Spleen (tissue), 11 donors: ENCODE data around the gene CHMP4B. TPM values are rescaled to one million over a fixed set of nuclear protein-coding genes. Genes with fewer than 3 reads are reported as not detected.

Experiments
- DNase-seq: peaks from one replicate; pipeline ENCODE4 v3.0.0-alpha.2; 2020
- H3K27ac ChIP-seq, 8 donors: fragments of 200-600 bp; sonication (generic) in 7 of 8; 1 replicate in 4 of 8; 2 replicates in 4 of 8; pipeline versions ENCODE4 v1.5.0 to v1.8.0; 2016 to 2021; ENCODE audit warnings: inconsistent platforms in 4 of 8, mild to moderate bottlenecking in 4 of 8, moderate library complexity in 1 of 8
- H3K27me3 ChIP-seq, 7 donors: fragments of 200-600 bp; sonication (generic) in 6 of 7; replicated peaks in 1 of 7; 1 replicate in 4 of 7; 2 replicates in 3 of 7; pipeline versions ENCODE4 v1.5.0 to v1.8.0; 2016 to 2021; ENCODE audit warnings: inconsistent platforms in 3 of 7, mild to moderate bottlenecking in 1 of 7
- H3K36me3 ChIP-seq, 6 donors: fragments of 200-600 bp; sonication (generic) in 5 of 6; 1 replicate in 4 of 6; 2 replicates in 2 of 6; pipeline versions ENCODE4 v1.5.0 to v1.8.0; 2016 to 2021; ENCODE audit warnings: inconsistent platforms in 2 of 6
- H3K4me1 ChIP-seq, 6 donors: fragments of 200-600 bp; sonication (generic) in 5 of 6; 1 replicate in 3 of 6; 2 replicates in 3 of 6; pipeline versions ENCODE4 v1.5.0 to v1.8.0; 2016 to 2021; ENCODE audit warnings: inconsistent platforms in 3 of 6
- H3K4me3 ChIP-seq, 8 donors: fragments of 200-600 bp; sonication (generic) in 7 of 8; 1 replicate in 4 of 8; 2 replicates in 4 of 8; pipeline versions ENCODE4 v1.5.0 to v1.8.0; 2016 to 2021; ENCODE audit warnings: inconsistent platforms in 4 of 8, mild to moderate bottlenecking in 4 of 8, moderate library complexity in 2 of 8
- H3K9me3 ChIP-seq, 8 donors: fragments of 200-600 bp; sonication (generic) in 7 of 8; 1 replicate in 4 of 8; 2 replicates in 4 of 8; pipeline versions ENCODE4 v1.5.0 to v1.8.0; 2016 to 2021; ENCODE audit warnings: inconsistent platforms in 4 of 8
- POLR2A ChIP-seq, 3 donors: fragments of 450-650 bp; IDR thresholded peaks; one replicate each; pipeline ENCODE4 v1.5.1; 2017; ENCODE audit warnings: antibody characterized with exemption in 3 of 3, mild to moderate bottlenecking in 1 of 3
- POLR2AphosphoS5 ChIP-seq, 3 donors: sonication (generic); formaldehyde crosslinking; IDR thresholded peaks; one replicate each; pipeline ENCODE4 v1.5.1; 2017; ENCODE audit warnings: antibody characterized with exemption in 3 of 3
- WGBS, 5 donors: extraction: QIAGEN DNeasy Blood & Tissue Kit in 3 of 5; methylation state at CpG; one replicate each; pipeline versions ENCODE4 v1.1.5 to v1.1.7; 2013 to 2018; 5-methylcytosine and 5-hydroxymethylcytosine counted together
- intact Hi-C: fragments of 100-400 bp; cut with DNase I; formaldehyde crosslinking; loops from one replicate; pipeline ENCODE4 v1.15.0; 2023; ENCODE audit warnings: low total_unique reads
- polyA plus RNA-seq, 3 donors: library from polyadenylated mRNA; stranded (reverse); fragments of 200-250 nt; gene quantifications; one replicate each; pipeline ENCODE4 v1.2.1, GENCODE V29; 2013
- total RNA-seq, 7 donors: library from RNA; depleted of rRNA in 3 of 7; stranded (reverse); fragments of >200 nt in 3 of 7; fragmentation: NEBNext Ultra II Directional in 4 of 7; extraction: Animal tissue kit (Norgen Biotek cat#: 25700) in 4 of 7; gene quantifications; one replicate each; pipeline versions ENCODE4 v1.1.0 to v1.2.1, GENCODE V29; 2016 to 2021
- TF ChIP-seq, protein P1 (sequence below), 11 experiments: fragments of 200-600 bp in 7 of 11; fragments of 450-650 bp in 4 of 11; sonication (generic) in 4 of 11; IDR thresholded peaks in 8 of 11; conservative IDR thresholded peaks in 3 of 11; 1 replicate in 7 of 11; 2 replicates in 4 of 11; pipeline versions ENCODE4 v1.4.0 to v1.8.0; 2016 to 2021; ENCODE audit warnings: antibody characterized with exemption in 11 of 11, inconsistent platforms in 4 of 11, mild to moderate bottlenecking in 1 of 11
- donor health status: healthy with polysubstance abuse.
- donor health status: DM: no; HTN: no; CAD: no; lungs with moderate emphysema.
- donor health status: DM: no; HTN: no; CAD: no.
- donor health status: Bipolar disorder and iron deficiency.
- donor health status: healthy.
- donor health status: DM: no; HTN: no; CAD: no.
- donor health status: DM: yes; HTN: yes; CAD: no.

Gene CHMP4B
- total and polyA plus RNA-seq, 10 donors, result 44.9 to 118 (median 74.7) TPM

DNA sequence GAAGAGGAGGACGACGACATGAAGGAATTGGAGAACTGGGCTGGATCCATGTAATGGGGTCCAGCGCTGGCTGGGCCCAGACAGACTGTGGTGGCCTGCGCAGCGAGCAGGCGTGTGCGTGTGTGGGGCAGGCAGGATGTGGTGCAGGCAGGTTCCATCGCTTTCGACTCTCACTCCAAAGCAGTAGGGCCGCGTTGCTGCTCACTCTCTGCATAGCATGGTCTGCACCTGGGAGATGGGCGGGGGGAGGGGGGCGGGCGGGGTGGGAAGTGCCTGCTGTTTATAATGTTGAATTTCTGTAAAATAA, 42.3 kb downstream of the CHMP4B start:
- no peaks in the 10 kb centered on the region for H3K9me3 ChIP-seq
- no peak overlapping the region for H3K4me3 ChIP-seq
- H3K27ac ChIP-seq, result peak overlapping the region in 2 of 8 donors; percentile 4 to 10
- H3K36me3 ChIP-seq, result peaks cover 0 to 95% (median 77%) of the 10 kb centered on the region in 6 donors
- H3K4me1 ChIP-seq, result peaks cover 0 to 46% (median 11%) of the 10 kb centered on the region in 6 donors
- DNase-seq, result peak; percentile 61
- intact Hi-C loops, result no loop called here
- WGBS, 5 donors, result 78 to 92% (median 88%) methylated on average over 13 to 14 of the region's 14 CpGs
- TF ChIP-seq POLR2AphosphoS5 (IDR thresholded peaks at IDR 0.05), result peak in 1 of 3 donors; percentile 51
- TF ChIP-seq POLR2A (IDR thresholded peaks at IDR 0.05), result no peak
- no peaks in the 10 kb centered on the region for H3K27me3 ChIP-seq

DNA sequence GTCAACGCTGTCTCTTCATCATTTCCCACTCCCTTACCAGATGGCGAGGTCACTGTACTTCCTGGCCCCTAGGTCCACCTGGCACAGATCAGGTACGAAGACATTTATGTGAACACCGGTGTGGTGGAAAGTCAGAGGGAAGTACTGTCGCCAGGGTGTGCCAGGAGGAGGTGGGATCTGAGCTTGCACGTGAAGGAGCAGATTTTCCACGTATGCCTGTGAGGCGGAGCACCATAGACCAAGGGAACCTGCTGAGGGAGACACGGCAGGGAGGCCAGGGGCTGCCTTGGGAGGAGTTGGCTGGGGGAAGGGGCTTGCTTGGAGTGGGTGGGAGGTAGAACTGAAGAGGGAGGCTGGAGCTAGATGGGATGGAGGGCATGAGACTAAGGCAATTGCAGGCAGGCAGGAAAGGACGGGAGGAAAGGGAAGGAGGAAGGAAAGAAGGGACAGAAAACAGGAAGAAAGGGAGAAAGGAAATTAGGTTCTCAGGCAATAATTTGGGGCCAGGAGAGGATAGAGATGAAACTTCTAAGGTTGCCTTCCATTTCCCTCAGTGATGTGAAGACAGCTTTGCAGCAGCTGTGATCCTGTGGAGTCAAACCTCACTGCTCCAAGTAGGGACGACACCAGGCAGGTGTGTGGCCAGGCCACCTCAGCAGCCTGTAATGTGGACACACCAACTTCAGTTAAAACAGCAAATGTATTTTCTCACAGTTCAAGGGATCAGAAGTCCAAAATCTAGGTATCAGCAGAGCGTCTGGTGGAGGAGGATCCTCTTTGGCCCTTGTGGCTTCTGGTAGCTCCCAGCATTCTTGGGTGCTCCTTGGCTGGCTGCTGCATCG, 46.8 kb downstream of the CHMP4B start:
- H3K27ac ChIP-seq, result peak overlapping the region in 5 of 8 donors; percentile 55 to 78 (median 60)
- 72 to 84% (median 80%) methylated on average over 13 of the region's 13 CpGs for WGBS, 5 donors
- H3K4me3 ChIP-seq, result no peak overlapping the region
- peaks cover 0 to 50% (median 36%) of the 10 kb centered on the region in 6 donors for H3K36me3 ChIP-seq
- H3K9me3 ChIP-seq, result no peaks in the 10 kb centered on the region
- H3K4me1 ChIP-seq, result peaks cover 11 to 41% (median 29%) of the 10 kb centered on the region in 6 donors
- intact Hi-C loops, result no loop called here
- no peaks in the 10 kb centered on the region for H3K27me3 ChIP-seq
- no peak for DNase-seq
- no peak for TF ChIP-seq POLR2A (IDR thresholded peaks at IDR 0.05)
- peak in 2 of 3 donors; percentile 13 to 22 for TF ChIP-seq POLR2AphosphoS5 (IDR thresholded peaks at IDR 0.05)

DNA sequence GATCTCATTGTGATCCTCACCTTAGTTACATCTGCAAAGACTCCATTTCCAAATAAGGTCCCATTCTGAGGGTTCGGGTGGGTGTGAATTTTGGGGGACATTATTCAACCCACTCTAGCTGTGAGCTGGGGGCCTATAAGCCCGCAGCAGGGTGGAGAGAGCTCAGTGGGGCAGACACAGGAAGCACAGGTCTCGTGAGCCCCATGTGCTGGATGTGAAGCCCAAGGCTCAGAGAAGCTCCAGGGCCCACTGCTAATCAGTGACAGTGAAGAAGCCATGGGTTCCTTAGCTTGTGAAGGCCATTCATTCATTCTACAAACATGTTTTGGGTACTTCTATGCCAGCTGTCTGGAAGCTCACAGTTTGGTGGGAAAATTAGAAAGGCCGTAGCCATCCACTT, 47.5 kb downstream of the CHMP4B start:
- 66 to 78% (median 77%) methylated on average over 4 of the region's 4 CpGs for WGBS, 5 donors
- no peak for DNase-seq
- Histone ChIP-seq H3K4me1 (peaks cover 11 to 41% (median 28%) of the 10 kb centered on the region in 6 donors), H3K36me3 (peaks cover 0 to 43% (median 30%) of the 10 kb centered on the region in 6 donors), H3K27ac (peak overlapping the region in 7 of 8 donors; percentile 8 to 78 (median 58)), H3K4me3 (peak overlapping the region in 1 of 8 donors; percentile 15), H3K9me3 (no peaks in the 10 kb centered on the region), H3K27me3 (no peaks in the 10 kb centered on the region)
- intact Hi-C loops, result no loop called here
- TF ChIP-seq POLR2AphosphoS5 (IDR thresholded peaks at IDR 0.05), result no peak
- TF ChIP-seq POLR2A (IDR thresholded peaks at IDR 0.05), result no peak
- TF ChIP-seq, protein P1, sequence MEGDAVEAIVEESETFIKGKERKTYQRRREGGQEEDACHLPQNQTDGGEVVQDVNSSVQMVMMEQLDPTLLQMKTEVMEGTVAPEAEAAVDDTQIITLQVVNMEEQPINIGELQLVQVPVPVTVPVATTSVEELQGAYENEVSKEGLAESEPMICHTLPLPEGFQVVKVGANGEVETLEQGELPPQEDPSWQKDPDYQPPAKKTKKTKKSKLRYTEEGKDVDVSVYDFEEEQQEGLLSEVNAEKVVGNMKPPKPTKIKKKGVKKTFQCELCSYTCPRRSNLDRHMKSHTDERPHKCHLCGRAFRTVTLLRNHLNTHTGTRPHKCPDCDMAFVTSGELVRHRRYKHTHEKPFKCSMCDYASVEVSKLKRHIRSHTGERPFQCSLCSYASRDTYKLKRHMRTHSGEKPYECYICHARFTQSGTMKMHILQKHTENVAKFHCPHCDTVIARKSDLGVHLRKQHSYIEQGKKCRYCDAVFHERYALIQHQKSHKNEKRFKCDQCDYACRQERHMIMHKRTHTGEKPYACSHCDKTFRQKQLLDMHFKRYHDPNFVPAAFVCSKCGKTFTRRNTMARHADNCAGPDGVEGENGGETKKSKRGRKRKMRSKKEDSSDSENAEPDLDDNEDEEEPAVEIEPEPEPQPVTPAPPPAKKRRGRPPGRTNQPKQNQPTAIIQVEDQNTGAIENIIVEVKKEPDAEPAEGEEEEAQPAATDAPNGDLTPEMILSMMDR (IDR thresholded peaks at IDR 0.05 in 8 of 11, conservative IDR thresholded peaks at IDR 0.05 in 3 of 11), result no peak

DNA sequence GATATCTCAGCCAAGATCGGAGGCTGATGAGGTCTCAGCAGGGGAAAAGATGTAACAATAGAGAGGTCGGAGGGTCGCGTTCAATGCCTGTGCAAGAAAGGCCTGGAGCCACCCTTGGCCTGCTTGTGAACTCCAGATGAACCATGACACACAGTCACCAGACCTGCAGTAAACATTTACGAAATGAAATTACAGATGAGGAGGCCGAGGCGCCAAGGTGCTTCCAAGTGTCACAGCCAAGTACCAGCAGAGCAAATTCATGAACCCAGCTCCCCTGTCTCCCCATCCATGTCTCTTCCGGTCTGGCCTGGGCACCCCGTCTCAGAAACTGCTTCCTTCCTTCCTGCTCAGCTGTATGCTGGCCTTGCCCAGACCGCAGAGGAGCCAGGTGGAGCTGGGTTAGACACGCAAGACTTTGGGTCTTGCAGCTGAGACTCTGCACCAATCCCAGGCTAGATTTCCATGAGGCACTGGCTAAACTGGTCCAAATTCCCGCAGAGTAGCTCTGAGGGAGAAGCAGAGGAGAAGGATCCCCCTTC, 48.1 kb downstream of the CHMP4B start:
- no peak for DNase-seq
- 28 to 45% (median 29%) methylated on average over 12 of the region's 12 CpGs for WGBS, 5 donors
- peak overlapping the region in 7 of 8 donors; percentile 11 to 78 (median 58) for H3K27ac ChIP-seq
- H3K36me3 ChIP-seq, result peaks cover 0 to 37% (median 25%) of the 10 kb centered on the region in 6 donors
- H3K27me3 ChIP-seq, result no peaks in the 10 kb centered on the region
- H3K4me1 ChIP-seq, result peaks cover 11 to 41% (median 28%) of the 10 kb centered on the region in 6 donors
- H3K9me3 ChIP-seq, result no peaks in the 10 kb centered on the region
- TF ChIP-seq POLR2AphosphoS5 (IDR thresholded peaks at IDR 0.05), result peak; percentile 27 to 81 (median 69)
- TF ChIP-seq POLR2A (IDR thresholded peaks at IDR 0.05), result no peak
- TF ChIP-seq, protein P1 (IDR thresholded peaks at IDR 0.05 in 8 of 11, conservative IDR thresholded peaks at IDR 0.05 in 3 of 11), result no peak
- intact Hi-C loops, result no loop called here
- peak overlapping the region in 1 of 8 donors; percentile 15 for H3K4me3 ChIP-seq

DNA sequence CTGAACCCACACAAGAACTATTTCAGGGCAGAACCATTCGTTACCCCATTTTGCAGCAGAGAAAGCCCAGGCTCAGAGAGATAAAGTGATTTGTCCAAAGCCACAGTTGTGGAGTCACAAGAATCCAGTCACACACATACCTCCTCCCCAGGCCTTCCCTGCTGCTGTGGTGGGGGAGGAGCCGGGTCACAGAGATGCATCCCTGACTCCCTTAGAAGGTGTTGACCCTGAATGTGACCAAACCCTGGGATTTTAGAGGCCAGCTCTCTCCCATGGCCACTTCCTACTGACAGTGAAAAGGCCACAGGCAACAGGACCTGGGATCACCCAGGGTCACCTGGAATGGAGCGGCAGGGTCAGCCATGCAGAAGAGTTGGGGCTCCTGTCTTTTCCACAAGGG, 48.6 kb downstream of the CHMP4B start:
- Histone ChIP-seq H3K27me3 (no peaks in the 10 kb centered on the region), H3K4me3 (peak overlapping the region in 1 of 8 donors; percentile 15), H3K27ac (peak overlapping the region in 6 of 8 donors; percentile 54 to 78 (median 59)), H3K9me3 (no peaks in the 10 kb centered on the region), H3K36me3 (peaks cover 0 to 32% (median 19%) of the 10 kb centered on the region in 6 donors), H3K4me1 (peaks cover 11 to 41% (median 28%) of the 10 kb centered on the region in 6 donors)
- TF ChIP-seq POLR2A (IDR thresholded peaks at IDR 0.05) (no peak), POLR2AphosphoS5 (IDR thresholded peaks at IDR 0.05) (no peak)
- TF ChIP-seq, protein P1 (IDR thresholded peaks at IDR 0.05 in 8 of 11, conservative IDR thresholded peaks at IDR 0.05 in 3 of 11), result no peak
- no peak for DNase-seq
- WGBS, 5 donors, result 45 to 74% (median 66%) methylated on average over 2 to 3 of the region's 3 CpGs
- intact Hi-C loops, result loop anchor here (5.0 kb wide), 1 partner anchor 208 kb away; no protein-coding TSS in a partner anchor
